Measurements from ENCODE around the gene PIN1. TPM values are rescaled to one million over a fixed set of nuclear protein-coding genes. Genes with fewer than 3 reads are reported as not detected.

The PIN1 gene
- total and polyA plus RNA-seq, 2 of the 13 experiments (the other 11 are each of a cell fraction or from before 2014, with no cell fraction given), result 31.9 to 72.0 TPM

DNA sequence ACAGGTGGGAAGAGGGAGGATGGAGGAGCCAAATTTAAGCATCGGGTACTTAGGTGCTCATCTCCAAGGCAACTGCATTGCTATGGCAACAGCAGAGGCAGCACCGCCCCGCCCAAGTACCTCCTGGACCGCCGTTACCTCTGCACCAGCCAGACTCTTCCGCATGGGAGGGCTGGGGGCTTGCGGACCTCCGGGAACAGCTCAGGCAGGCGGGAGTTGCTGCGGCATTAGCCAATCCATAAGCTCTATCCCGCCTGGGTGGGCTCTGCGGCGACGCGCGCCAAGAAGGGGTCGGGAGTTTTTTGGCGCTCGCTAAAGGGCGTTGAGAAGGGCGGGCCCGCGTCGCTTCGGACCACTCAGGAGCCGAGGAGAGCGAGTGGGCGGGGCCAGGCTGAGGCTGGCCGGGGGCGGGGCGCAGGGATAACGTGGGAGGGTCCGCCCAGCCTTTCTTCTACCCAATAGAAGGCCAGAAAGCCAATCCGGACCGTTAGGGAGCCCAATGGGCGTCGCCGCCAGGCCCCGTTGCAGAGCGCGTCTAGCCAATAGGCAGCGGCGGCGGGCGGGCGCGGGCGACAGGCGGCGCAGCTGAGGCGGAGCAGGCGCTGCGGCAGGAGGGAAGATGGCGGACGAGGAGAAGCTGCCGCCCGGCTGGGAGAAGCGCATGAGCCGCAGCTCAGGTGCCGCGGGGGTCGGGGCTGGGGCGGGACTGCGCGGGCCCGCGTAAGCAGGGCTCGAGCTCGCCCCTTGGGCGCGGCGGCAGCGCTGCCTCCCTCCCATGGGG lies at the start of gene PIN1 (continued):
- TF ChIP-seq ISX (CRISPR knock-in tag; conservative IDR thresholded peaks at IDR 0.05) (no peak), ASH2L (IDR thresholded peaks at IDR 0.05; ENCODE audit: insufficient read length, low read depth, low read length) (peak; percentile 58), ZBTB3 (CRISPR knock-in tag; IDR thresholded peaks at IDR 0.05; ENCODE audit: borderline replicate concordance, low read depth) (no peak), SUZ12 (IDR thresholded peaks at IDR 0.05; ENCODE audit: low read depth, low read length) (no peak), ZNF780A (CRISPR knock-in tag; IDR thresholded peaks at IDR 0.05) (no peak), SNRNP70 (IDR thresholded peaks at IDR 0.05; ENCODE audit: low read depth, low read length) (no peak), DR1 (CRISPR knock-in tag; IDR thresholded peaks at IDR 0.05) (no peak), CCAR2 (optimal IDR thresholded peaks at IDR 0.05; ENCODE audit: low read depth, low read length) (no peak), ZBTB37 (CRISPR knock-in tag; IDR thresholded peaks at IDR 0.05) (no peak), ZNF614 (CRISPR knock-in tag; IDR thresholded peaks at IDR 0.05; ENCODE audit: borderline replicate concordance) (0 out of 2 replicates have a peak, but pooled peaks have one; percentile 16), RXRA (CRISPR knock-in tag; IDR thresholded peaks at IDR 0.05) (no peak), EZH2 (conservative IDR thresholded peaks at IDR 0.05; ENCODE audit: low read depth, low read length) (no peak), TRIM22 (IDR thresholded peaks at IDR 0.05) (no peak), SNAI1 (CRISPR knock-in tag; IDR thresholded peaks at IDR 0.05; ENCODE audit: borderline replicate concordance) (no peak), ZNF629 (CRISPR knock-in tag; conservative IDR thresholded peaks at IDR 0.05) (no peak), POLR2AphosphoS2 (IDR thresholded peaks at IDR 0.05; ENCODE audit: low read depth, low read length) (no peak), SIX4 (CRISPR knock-in tag; IDR thresholded peaks at IDR 0.05) (no peak), RXRB (CRISPR knock-in tag; IDR thresholded peaks at IDR 0.05; ENCODE audit: borderline replicate concordance) (0 out of 2 replicates have a peak, but pooled peaks have one; percentile 5), HOMEZ (CRISPR knock-in tag; IDR thresholded peaks at IDR 0.05; ENCODE audit: low read depth) (peak; percentile 47; the same call in 1 of the 2 replicates), ZNF781 (CRISPR knock-in tag; IDR thresholded peaks at IDR 0.05; ENCODE audit: borderline replicate concordance, not compliant biosample characterization) (no peak)
